Hepatic stellate cell (primary cell): Measurements from ENCODE around the gene XXYLT1.
"Not testable (repeated sequence)": the region's sequence is repeated elsewhere in the genome, so short reads cannot be mapped to it uniquely, and the experiment has no call there.

Experiments
- DNase-seq: peaks from one replicate; pipeline ENCODE4 v3.0.0; 2011; ENCODE audit warnings: low spot score

The XXYLT1 gene

GRCh38 chr3:195270817-195271409 lies at the start of gene XXYLT1:
Gene XXYLT1 (minus strand): TSS chr3:195271159. CDS start chr3:195271058, 101 bp downstream.
- peak; percentile 90 for DNase-seq

- no peak for DNase-seq
Measured at GRCh38 chr3:195319060-195319459, 48.1 kb upstream of the XXYLT1 start.

GRCh38 chr3:195312714-195313113 lies 41.8 kb upstream of the XXYLT1 start:
- DNase-seq = no peak

GRCh38 chr3:195307711-195308110 lies 36.8 kb upstream of the XXYLT1 start:
- no peak for DNase-seq

- no peak for DNase-seq
Measured at GRCh38 chr3:195306369-195306768, 35.4 kb upstream of the XXYLT1 start.

- peak; percentile 22 for DNase-seq
Measured at GRCh38 chr3:195302431-195302830, 31.5 kb upstream of the XXYLT1 start.

- no peak for DNase-seq
Measured at GRCh38 chr3:195297446-195297845, 26.5 kb upstream of the XXYLT1 start.

GRCh38 chr3:195296662-195297061 lies 25.7 kb upstream of the XXYLT1 start:
- no peak for DNase-seq

- DNase-seq = no peak
Measured at GRCh38 chr3:195291121-195291520, 20.2 kb upstream of the XXYLT1 start.

- not testable (repeated sequence) for DNase-seq
Measured at GRCh38 chr3:195290643-195291042, 19.7 kb upstream of the XXYLT1 start.

GRCh38 chr3:195286115-195286872 lies 15.3 kb upstream of the XXYLT1 start:
- no peak for DNase-seq

- DNase-seq = no peak
Measured at GRCh38 chr3:195285372-195285771, 14.4 kb upstream of the XXYLT1 start.

GRCh38 chr3:195284842-195285241 lies 13.9 kb upstream of the XXYLT1 start:
- no peak for DNase-seq

GRCh38 chr3:195282961-195283360 lies 12.0 kb upstream of the XXYLT1 start:
- no peak for DNase-seq

- DNase-seq = no peak
Measured at GRCh38 chr3:195274259-195274966, 3.5 kb upstream of the XXYLT1 start.

GRCh38 chr3:195271410-195272243 lies 668 bp upstream of the XXYLT1 start:
- DNase-seq = peak; percentile 89

- no peak for DNase-seq
Measured at GRCh38 chr3:195270079-195270816, 711 bp downstream of the XXYLT1 start.

GRCh38 chr3:195269375-195270078 lies 1.4 kb downstream of the XXYLT1 start:
- DNase-seq = no peak

GRCh38 chr3:195268576-195269309 lies 2.2 kb downstream of the XXYLT1 start:
- no peak for DNase-seq

- no peak for DNase-seq
Measured at GRCh38 chr3:195267096-195267495, 3.9 kb downstream of the XXYLT1 start.
